Mucosa of stomach (tissue), 1 donor: Measurements from ENCODE around the gene CNNM1.

ENCODE experiments used
- H3K27me3 ChIP-seq: one replicate; pipeline ENCODE4 v1.7.0; 2013; ENCODE audit warnings: mild to moderate bottlenecking, low read length; ENCODE audit not compliant: control insufficient read depth, insufficient read depth
- H3K36me3 ChIP-seq: one replicate; pipeline ENCODE4 v1.7.0; 2013; ENCODE audit warnings: low read length; ENCODE audit not compliant: control insufficient read depth, insufficient read depth
- H3K4me1 ChIP-seq: one replicate; pipeline ENCODE4 v1.7.0; 2013; ENCODE audit warnings: mild to moderate bottlenecking, low read length; ENCODE audit not compliant: control insufficient read depth, insufficient read depth
- H3K4me3 ChIP-seq: one replicate; pipeline ENCODE4 v1.7.0; 2013; ENCODE audit warnings: low read length
- H3K9ac ChIP-seq: one replicate; pipeline ENCODE4 v1.7.0; 2013; ENCODE audit warnings: mild to moderate bottlenecking, low read length, moderate library complexity
- H3K9me3 ChIP-seq: one replicate; pipeline ENCODE4 v1.7.0; 2013; ENCODE audit warnings: mild to moderate bottlenecking, low read length, moderate library complexity; ENCODE audit not compliant: control insufficient read depth
- donor health status: Pancreatic carcinoma.

The CNNM1 gene

GRCh38 chr10:99406149-99406548, 77.0 kb downstream of the CNNM1 start:
- H3K4me1 ChIP-seq, result no peaks in the 10 kb centered on the region
- peaks cover 5% of the 10 kb centered on the region for H3K36me3 ChIP-seq
- H3K9me3 ChIP-seq, result no peaks in the 10 kb centered on the region
- no peak overlapping the region for H3K4me3 ChIP-seq
- no peak overlapping the region for H3K9ac ChIP-seq
- H3K27me3 ChIP-seq, result no peaks in the 10 kb centered on the region

GRCh38 chr10:99410146-99410545, 81.0 kb downstream of the CNNM1 start:
- Histone ChIP-seq H3K4me1 (no peaks in the 10 kb centered on the region), H3K9ac (no peak overlapping the region), H3K36me3 (peaks cover 5% of the 10 kb centered on the region), H3K4me3 (no peak overlapping the region), H3K27me3 (no peaks in the 10 kb centered on the region), H3K9me3 (no peaks in the 10 kb centered on the region)

- peaks cover 5% of the 10 kb centered on the region for H3K36me3 ChIP-seq
- H3K27me3 ChIP-seq, result no peaks in the 10 kb centered on the region
- no peaks in the 10 kb centered on the region for H3K4me1 ChIP-seq
- no peaks in the 10 kb centered on the region for H3K9me3 ChIP-seq
- H3K9ac ChIP-seq, result no peak overlapping the region
- H3K4me3 ChIP-seq, result no peak overlapping the region
Measured at GRCh38 chr10:99410876-99411275, 81.7 kb downstream of the CNNM1 start.

- Histone ChIP-seq H3K27me3 (no peaks in the 10 kb centered on the region), H3K9me3 (no peaks in the 10 kb centered on the region), H3K9ac (no peak overlapping the region), H3K4me1 (no peaks in the 10 kb centered on the region), H3K4me3 (no peak overlapping the region), H3K36me3 (peaks cover under 1% of the 10 kb centered on the region)
Measured at GRCh38 chr10:99411546-99411945, 82.4 kb downstream of the CNNM1 start.

- H3K4me3 ChIP-seq, result no peak overlapping the region
- H3K4me1 ChIP-seq, result no peaks in the 10 kb centered on the region
- no peaks in the 10 kb centered on the region for H3K9me3 ChIP-seq
- no peaks in the 10 kb centered on the region for H3K27me3 ChIP-seq
- no peak overlapping the region for H3K9ac ChIP-seq
- H3K36me3 ChIP-seq, result no peaks in the 10 kb centered on the region
Measured at GRCh38 chr10:99412099-99412498, 82.9 kb downstream of the CNNM1 start.

GRCh38 chr10:99418910-99419624, 89.9 kb downstream of the CNNM1 start:
- H3K9ac ChIP-seq, result no peak overlapping the region
- H3K9me3 ChIP-seq, result no peaks in the 10 kb centered on the region
- H3K36me3 ChIP-seq, result no peaks in the 10 kb centered on the region
- no peak overlapping the region for H3K4me3 ChIP-seq
- H3K4me1 ChIP-seq, result no peaks in the 10 kb centered on the region
- no peaks in the 10 kb centered on the region for H3K27me3 ChIP-seq

- Histone ChIP-seq H3K9ac (no peak overlapping the region), H3K27me3 (no peaks in the 10 kb centered on the region), H3K36me3 (no peaks in the 10 kb centered on the region), H3K9me3 (no peaks in the 10 kb centered on the region), H3K4me1 (no peaks in the 10 kb centered on the region), H3K4me3 (no peak overlapping the region)
Measured at GRCh38 chr10:99419688-99420087, 90.5 kb downstream of the CNNM1 start.

- H3K27me3 ChIP-seq, result no peaks in the 10 kb centered on the region
- H3K4me1 ChIP-seq, result no peaks in the 10 kb centered on the region
- H3K4me3 ChIP-seq, result no peak overlapping the region
- no peaks in the 10 kb centered on the region for H3K9me3 ChIP-seq
- H3K9ac ChIP-seq, result no peak overlapping the region
- no peaks in the 10 kb centered on the region for H3K36me3 ChIP-seq
Measured at GRCh38 chr10:99421233-99421739, 92.1 kb downstream of the CNNM1 start.

- Histone ChIP-seq H3K9ac (no peak overlapping the region), H3K9me3 (no peaks in the 10 kb centered on the region), H3K36me3 (no peaks in the 10 kb centered on the region), H3K4me1 (no peaks in the 10 kb centered on the region), H3K27me3 (no peaks in the 10 kb centered on the region), H3K4me3 (no peak overlapping the region)
Measured at GRCh38 chr10:99422529-99423096, 93.5 kb downstream of the CNNM1 start.

- no peaks in the 10 kb centered on the region for H3K9me3 ChIP-seq
- H3K4me3 ChIP-seq, result no peak overlapping the region
- H3K27me3 ChIP-seq, result no peaks in the 10 kb centered on the region
- H3K9ac ChIP-seq, result no peak overlapping the region
- no peaks in the 10 kb centered on the region for H3K36me3 ChIP-seq
- H3K4me1 ChIP-seq, result peaks cover 3% of the 10 kb centered on the region
Measured at GRCh38 chr10:99424656-99425055, 95.5 kb downstream of the CNNM1 start.

GRCh38 chr10:99425204-99425603, 96.0 kb downstream of the CNNM1 start:
- H3K9me3 ChIP-seq, result no peaks in the 10 kb centered on the region
- peaks cover 6% of the 10 kb centered on the region for H3K4me1 ChIP-seq
- no peaks in the 10 kb centered on the region for H3K27me3 ChIP-seq
- no peaks in the 10 kb centered on the region for H3K36me3 ChIP-seq
- no peak overlapping the region for H3K4me3 ChIP-seq
- no peak overlapping the region for H3K9ac ChIP-seq

- peaks cover 11% of the 10 kb centered on the region for H3K4me1 ChIP-seq
- no peaks in the 10 kb centered on the region for H3K27me3 ChIP-seq
- H3K9ac ChIP-seq, result no peak overlapping the region
- no peak overlapping the region for H3K4me3 ChIP-seq
- H3K9me3 ChIP-seq, result no peaks in the 10 kb centered on the region
- no peaks in the 10 kb centered on the region for H3K36me3 ChIP-seq
Measured at GRCh38 chr10:99426689-99427088, 97.5 kb downstream of the CNNM1 start.
